ENCODE results near the gene COQ10A. TPM values are rescaled to one million over a fixed set of nuclear protein-coding genes. Genes with fewer than 3 reads are reported as not detected.
A peak's percentile ranks its signal among the peaks of the same experiment; 100 is the strongest.

The COQ10A gene
- total and polyA plus RNA-seq, 2 of the 13 experiments (the other 11 are each of a cell fraction or from before 2014, with no cell fraction given), result 21.0 to 37.3 TPM

DNA sequence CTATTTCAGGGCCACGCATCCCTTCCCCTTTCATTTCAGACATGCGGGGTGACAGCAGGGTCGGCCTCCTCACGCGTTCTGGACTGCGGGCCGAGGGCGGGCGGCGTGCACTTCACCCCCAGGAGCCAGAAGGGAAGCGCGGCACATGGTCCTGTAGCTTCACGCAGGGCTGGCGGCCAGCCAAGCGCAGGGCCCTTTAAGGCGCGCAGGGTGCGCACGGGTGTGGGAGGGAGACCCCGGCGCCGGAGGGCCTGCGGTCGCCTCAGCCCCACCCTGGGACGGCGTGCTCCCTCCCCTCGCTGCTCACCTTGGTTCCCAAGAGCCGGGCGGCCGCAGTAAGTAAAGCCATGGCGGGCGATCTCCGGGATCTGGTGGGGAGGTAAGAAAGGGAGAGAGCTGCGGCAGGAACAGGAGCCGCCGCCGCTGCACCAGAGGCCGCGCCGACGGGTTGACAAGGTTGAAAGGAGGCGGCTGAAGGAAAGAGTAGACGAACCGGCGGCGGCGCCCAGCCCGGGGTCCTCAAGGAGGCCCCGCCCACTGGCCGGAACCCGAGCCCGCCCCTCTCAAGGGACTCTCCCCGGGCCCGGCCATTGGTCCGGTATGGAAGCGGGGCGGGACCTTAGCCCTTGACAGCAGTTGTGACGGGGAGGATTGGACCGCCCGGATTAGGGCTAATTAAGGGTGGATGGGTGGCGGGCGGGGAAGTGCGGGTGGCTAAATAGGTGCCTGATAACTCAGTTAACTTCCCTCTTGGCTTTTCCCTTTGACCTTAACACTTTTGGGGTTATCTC lies 33.3 kb downstream of the COQ10A start, which contains the start of gene CS (continued):
- TF ChIP-seq, protein P1, sequence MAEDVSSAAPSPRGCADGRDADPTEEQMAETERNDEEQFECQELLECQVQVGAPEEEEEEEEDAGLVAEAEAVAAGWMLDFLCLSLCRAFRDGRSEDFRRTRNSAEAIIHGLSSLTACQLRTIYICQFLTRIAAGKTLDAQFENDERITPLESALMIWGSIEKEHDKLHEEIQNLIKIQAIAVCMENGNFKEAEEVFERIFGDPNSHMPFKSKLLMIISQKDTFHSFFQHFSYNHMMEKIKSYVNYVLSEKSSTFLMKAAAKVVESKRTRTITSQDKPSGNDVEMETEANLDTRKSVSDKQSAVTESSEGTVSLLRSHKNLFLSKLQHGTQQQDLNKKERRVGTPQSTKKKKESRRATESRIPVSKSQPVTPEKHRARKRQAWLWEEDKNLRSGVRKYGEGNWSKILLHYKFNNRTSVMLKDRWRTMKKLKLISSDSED (CRISPR knock-in tag; IDR thresholded peaks at IDR 0.05), result 0 out of 2 replicates have a peak, but pooled peaks have one; percentile 56
- TF ChIP-seq ZNF713 (CRISPR knock-in tag; IDR thresholded peaks at IDR 0.05), result no peak
- TF ChIP-seq, protein P2, sequence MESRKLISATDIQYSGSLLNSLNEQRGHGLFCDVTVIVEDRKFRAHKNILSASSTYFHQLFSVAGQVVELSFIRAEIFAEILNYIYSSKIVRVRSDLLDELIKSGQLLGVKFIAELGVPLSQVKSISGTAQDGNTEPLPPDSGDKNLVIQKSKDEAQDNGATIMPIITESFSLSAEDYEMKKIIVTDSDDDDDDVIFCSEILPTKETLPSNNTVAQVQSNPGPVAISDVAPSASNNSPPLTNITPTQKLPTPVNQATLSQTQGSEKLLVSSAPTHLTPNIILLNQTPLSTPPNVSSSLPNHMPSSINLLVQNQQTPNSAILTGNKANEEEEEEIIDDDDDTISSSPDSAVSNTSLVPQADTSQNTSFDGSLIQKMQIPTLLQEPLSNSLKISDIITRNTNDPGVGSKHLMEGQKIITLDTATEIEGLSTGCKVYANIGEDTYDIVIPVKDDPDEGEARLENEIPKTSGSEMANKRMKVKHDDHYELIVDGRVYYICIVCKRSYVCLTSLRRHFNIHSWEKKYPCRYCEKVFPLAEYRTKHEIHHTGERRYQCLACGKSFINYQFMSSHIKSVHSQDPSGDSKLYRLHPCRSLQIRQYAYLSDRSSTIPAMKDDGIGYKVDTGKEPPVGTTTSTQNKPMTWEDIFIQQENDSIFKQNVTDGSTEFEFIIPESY (CRISPR knock-in tag; IDR thresholded peaks at IDR 0.05), result no peak
- no peak for TF ChIP-seq SMYD3 (CRISPR knock-in tag; IDR thresholded peaks at IDR 0.05)
- TF ChIP-seq PBX2 (CRISPR knock-in tag; IDR thresholded peaks at IDR 0.05), result peak; percentile 62
- TF ChIP-seq JUN (CRISPR knock-in tag; IDR thresholded peaks at IDR 0.05), result 0 out of 2 replicates have a peak, but pooled peaks have one; percentile 33
- TF ChIP-seq, protein P3, sequence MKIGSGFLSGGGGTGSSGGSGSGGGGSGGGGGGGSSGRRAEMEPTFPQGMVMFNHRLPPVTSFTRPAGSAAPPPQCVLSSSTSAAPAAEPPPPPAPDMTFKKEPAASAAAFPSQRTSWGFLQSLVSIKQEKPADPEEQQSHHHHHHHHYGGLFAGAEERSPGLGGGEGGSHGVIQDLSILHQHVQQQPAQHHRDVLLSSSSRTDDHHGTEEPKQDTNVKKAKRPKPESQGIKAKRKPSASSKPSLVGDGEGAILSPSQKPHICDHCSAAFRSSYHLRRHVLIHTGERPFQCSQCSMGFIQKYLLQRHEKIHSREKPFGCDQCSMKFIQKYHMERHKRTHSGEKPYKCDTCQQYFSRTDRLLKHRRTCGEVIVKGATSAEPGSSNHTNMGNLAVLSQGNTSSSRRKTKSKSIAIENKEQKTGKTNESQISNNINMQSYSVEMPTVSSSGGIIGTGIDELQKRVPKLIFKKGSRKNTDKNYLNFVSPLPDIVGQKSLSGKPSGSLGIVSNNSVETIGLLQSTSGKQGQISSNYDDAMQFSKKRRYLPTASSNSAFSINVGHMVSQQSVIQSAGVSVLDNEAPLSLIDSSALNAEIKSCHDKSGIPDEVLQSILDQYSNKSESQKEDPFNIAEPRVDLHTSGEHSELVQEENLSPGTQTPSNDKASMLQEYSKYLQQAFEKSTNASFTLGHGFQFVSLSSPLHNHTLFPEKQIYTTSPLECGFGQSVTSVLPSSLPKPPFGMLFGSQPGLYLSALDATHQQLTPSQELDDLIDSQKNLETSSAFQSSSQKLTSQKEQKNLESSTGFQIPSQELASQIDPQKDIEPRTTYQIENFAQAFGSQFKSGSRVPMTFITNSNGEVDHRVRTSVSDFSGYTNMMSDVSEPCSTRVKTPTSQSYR (CRISPR knock-in tag; IDR thresholded peaks at IDR 0.05; ENCODE audit: borderline replicate concordance), result no peak
- TF ChIP-seq, protein P4, sequence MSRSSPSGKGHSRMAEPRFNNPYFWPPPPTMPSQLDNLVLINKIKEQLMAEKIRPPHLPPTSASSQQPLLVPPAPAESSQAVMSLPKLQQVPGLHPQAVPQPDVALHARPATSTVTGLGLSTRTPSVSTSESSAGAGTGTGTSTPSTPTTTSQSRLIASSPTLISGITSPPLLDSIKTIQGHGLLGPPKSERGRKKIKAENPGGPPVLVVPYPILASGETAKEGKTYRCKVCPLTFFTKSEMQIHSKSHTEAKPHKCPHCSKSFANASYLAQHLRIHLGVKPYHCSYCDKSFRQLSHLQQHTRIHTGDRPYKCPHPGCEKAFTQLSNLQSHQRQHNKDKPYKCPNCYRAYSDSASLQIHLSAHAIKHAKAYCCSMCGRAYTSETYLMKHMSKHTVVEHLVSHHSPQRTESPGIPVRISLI (CRISPR knock-in tag; IDR thresholded peaks at IDR 0.05; ENCODE audit: borderline replicate concordance), result peak; percentile 55; the same call in 1 of the 2 replicates
- no peak for TF ChIP-seq PPARG (CRISPR knock-in tag; conservative IDR thresholded peaks at IDR 0.05)
- TF ChIP-seq, protein P5, sequence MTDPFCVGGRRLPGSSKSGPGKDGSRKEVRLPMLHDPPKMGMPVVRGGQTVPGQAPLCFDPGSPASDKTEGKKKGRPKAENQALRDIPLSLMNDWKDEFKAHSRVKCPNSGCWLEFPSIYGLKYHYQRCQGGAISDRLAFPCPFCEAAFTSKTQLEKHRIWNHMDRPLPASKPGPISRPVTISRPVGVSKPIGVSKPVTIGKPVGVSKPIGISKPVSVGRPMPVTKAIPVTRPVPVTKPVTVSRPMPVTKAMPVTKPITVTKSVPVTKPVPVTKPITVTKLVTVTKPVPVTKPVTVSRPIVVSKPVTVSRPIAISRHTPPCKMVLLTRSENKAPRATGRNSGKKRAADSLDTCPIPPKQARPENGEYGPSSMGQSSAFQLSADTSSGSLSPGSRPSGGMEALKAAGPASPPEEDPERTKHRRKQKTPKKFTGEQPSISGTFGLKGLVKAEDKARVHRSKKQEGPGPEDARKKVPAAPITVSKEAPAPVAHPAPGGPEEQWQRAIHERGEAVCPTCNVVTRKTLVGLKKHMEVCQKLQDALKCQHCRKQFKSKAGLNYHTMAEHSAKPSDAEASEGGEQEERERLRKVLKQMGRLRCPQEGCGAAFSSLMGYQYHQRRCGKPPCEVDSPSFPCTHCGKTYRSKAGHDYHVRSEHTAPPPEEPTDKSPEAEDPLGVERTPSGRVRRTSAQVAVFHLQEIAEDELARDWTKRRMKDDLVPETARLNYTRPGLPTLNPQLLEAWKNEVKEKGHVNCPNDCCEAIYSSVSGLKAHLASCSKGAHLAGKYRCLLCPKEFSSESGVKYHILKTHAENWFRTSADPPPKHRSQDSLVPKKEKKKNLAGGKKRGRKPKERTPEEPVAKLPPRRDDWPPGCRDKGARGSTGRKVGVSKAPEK (CRISPR knock-in tag; IDR thresholded peaks at IDR 0.05; ENCODE audit: borderline replicate concordance), result no peak
- TF ChIP-seq MTA1 (CRISPR knock-in tag; IDR thresholded peaks at IDR 0.05; ENCODE audit: borderline replicate concordance), result peak; percentile 77; the same call in 1 of the 2 replicates
- no peak for TF ChIP-seq ETV5 (CRISPR knock-in tag; IDR thresholded peaks at IDR 0.05; ENCODE audit: borderline replicate concordance)
- TF ChIP-seq TCF12 (IDR thresholded peaks at IDR 0.05), result no peak
- TF ChIP-seq TCF12 (CRISPR knock-in tag; IDR thresholded peaks at IDR 0.05), result peak; percentile 30; the same call in 1 of the 2 replicates
- TF ChIP-seq E2F2 (CRISPR knock-in tag; IDR thresholded peaks at IDR 0.05; ENCODE audit: borderline replicate concordance), result no peak

Data from HepG2 (cell line).